BJ (cell line): ENCODE results near the gene IFI6. TPM values are rescaled to one million over a fixed set of nuclear protein-coding genes. Genes with fewer than 3 reads are reported as not detected.
A peak's percentile ranks its signal among the peaks of the same experiment; 100 is the strongest.

ENCODE experiments used
- CTCF ChIA-PET: fragments of 350-600 bp; formaldehyde crosslinking; extraction: SDS; loops from one replicate; lab custom pipeline; 2021; ENCODE audit warnings: antibody characterized with exemption, inconsistent platforms; lab: Yijun Ruan, JAX
- POLR2A ChIA-PET: fragments of 300-600 bp; sonication (Branson Sonifier 250); formaldehyde crosslinking; extraction: SDS; loops from one replicate; lab custom pipeline; 2021; ENCODE audit warnings: antibody characterized with exemption; lab: Charles Lee
- DNase-seq: peaks from one replicate; pipeline ENCODE4 v3.0.0-alpha.2; 2011; ENCODE audit warnings: low read depth
- H3K27me3 ChIP-seq: 2 replicates; pipeline ENCODE4 v1.6.0; 2011; ENCODE audit warnings: low read length; ENCODE audit not compliant: control insufficient read depth, insufficient read depth
- H3K36me3 ChIP-seq: 2 replicates; pipeline ENCODE4 v1.5.1; 2011; ENCODE audit warnings: low read length; ENCODE audit not compliant: control insufficient read depth, insufficient read depth
- H3K4me3 ChIP-seq: 2 replicates; pipeline ENCODE4 v1.5.1; 2011; ENCODE audit warnings: low read depth, mild to moderate bottlenecking, control low read depth, low read length
- polyA plus RNA-seq: library from polyadenylated mRNA; depleted of rRNA; stranded (reverse); fragments of >200 nt; gene quantifications from 2 replicates; pipeline ENCODE4 v1.2.3, GENCODE V29; 2011
- TF ChIP-seq, protein P1 (sequence below): IDR thresholded peaks from 2 replicates; pipeline ENCODE4 v1.5.1; 2011; ENCODE audit warnings: low read depth, mild to moderate bottlenecking, control low read depth, inconsistent platforms, low read length, moderate library complexity; ENCODE audit not compliant: insufficient read depth

The IFI6 gene
- polyA plus RNA-seq, 1 experiment, result 68.0 TPM

DNA sequence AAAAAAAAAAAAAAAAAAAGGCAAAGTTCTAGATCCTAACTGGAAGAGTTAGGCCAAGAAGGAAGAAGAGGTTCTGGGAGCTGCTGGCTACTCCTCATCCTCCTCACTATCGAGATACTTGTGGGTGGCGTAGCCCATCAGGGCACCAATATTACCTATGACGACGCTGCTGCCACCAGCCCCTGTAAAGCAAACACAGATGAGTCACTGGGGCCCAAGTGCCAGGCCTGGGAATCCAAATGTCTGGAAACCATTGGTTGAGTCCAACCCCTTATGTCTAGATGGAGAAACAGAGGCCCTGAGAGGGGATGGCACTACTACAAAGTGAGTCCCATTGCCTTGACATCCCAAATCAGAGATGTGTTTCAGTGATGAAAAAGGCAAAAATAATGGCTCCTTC lies 5.7 kb downstream of the IFI6 start:
- TF ChIP-seq, protein P1, sequence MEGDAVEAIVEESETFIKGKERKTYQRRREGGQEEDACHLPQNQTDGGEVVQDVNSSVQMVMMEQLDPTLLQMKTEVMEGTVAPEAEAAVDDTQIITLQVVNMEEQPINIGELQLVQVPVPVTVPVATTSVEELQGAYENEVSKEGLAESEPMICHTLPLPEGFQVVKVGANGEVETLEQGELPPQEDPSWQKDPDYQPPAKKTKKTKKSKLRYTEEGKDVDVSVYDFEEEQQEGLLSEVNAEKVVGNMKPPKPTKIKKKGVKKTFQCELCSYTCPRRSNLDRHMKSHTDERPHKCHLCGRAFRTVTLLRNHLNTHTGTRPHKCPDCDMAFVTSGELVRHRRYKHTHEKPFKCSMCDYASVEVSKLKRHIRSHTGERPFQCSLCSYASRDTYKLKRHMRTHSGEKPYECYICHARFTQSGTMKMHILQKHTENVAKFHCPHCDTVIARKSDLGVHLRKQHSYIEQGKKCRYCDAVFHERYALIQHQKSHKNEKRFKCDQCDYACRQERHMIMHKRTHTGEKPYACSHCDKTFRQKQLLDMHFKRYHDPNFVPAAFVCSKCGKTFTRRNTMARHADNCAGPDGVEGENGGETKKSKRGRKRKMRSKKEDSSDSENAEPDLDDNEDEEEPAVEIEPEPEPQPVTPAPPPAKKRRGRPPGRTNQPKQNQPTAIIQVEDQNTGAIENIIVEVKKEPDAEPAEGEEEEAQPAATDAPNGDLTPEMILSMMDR, result no peak
- Histone ChIP-seq H3K27me3 (no peaks in the 10 kb centered on the region), H3K4me3 (no peak overlapping the region), H3K36me3 (no peaks in the 10 kb centered on the region; the same call in 1 of the 2 replicates)
- no peak for DNase-seq
- ChIA-PET CTCF (interaction anchor here (0.8 to 8.8 kb wide), 4 partner anchors 22 to 271 kb away, joined by 3 to 223 read pairs (median 6); partner anchors contain the start of gene AHDC1), POLR2A (no interaction called here)

DNA sequence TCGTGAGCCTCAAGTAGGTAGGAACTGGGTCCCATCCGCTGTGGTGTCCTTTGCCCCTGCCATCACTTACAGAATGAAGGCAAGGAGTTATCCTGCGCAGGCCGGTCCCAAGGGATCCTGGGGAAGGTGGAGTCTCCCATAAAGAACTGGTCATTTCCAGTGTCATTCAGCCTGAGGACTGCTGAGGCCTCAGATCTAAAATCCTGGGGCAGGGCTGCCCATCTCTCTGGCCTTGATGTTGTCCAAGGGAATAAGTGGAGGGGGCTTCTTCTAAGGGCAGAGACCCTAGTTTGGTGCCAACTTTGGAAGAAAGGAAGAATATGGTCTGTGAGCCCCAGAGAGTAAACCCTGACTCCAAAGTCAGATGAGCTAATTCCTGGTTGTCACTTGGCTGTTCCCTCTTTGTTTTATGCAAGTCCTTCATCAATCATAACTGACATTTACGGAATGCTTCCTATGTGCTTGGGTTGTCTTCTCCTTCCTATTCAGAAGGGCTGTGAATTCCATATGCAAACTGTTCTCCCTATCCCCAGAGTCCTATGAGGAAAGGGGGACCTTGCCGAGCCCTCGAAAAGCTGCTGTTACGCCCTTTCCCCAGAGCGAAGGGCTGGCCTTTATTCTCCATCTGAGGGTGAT lies 6.9 kb downstream of the IFI6 start:
- ChIA-PET CTCF (interaction anchor here (1.0 to 8.8 kb wide), 4 partner anchors 21 to 365 kb away, joined by 3 to 223 read pairs (median 14); partner anchors contain the start of gene AHDC1), POLR2A (no interaction called here)
- DNase-seq, result no peak

DNA sequence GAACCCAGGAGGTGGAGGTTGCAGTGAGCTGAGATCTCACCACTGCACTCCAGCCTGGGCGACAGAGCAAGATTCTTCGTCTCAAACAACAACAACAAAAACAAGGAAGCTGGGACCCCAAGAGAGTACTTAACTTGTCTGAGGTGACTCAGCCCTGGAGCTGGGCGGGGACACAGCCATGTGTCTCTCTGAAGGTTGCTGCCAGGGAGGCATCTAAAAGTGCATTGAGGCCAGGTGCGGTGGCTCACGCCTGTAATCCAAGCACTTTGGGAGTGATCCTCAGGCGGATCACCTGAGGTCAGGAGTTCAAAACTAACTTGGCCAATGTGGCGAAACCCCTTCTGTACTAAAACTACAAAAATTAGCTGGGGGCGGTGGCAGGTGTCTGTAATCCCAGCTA lies 7.7 kb downstream of the IFI6 start:
- TF ChIP-seq, protein P1, result no peak
- ChIA-PET CTCF (interaction anchor here (0.7 to 8.8 kb wide), 5 partner anchors 20 to 364 kb away, joined by 3 to 223 read pairs (median 9); partner anchors contain the start of gene AHDC1), POLR2A (no interaction called here)
- DNase-seq, result no peak
- Histone ChIP-seq H3K36me3 (no peaks in the 10 kb centered on the region; the same call in 1 of the 2 replicates), H3K27me3 (no peaks in the 10 kb centered on the region), H3K4me3 (no peak overlapping the region)

More for the DNA sequence above, 6.9 kb downstream of the IFI6 start:
- H3K36me3 ChIP-seq, result no peaks in the 10 kb centered on the region; the same call in 1 of the 2 replicates
- no peak overlapping the region for H3K4me3 ChIP-seq
- TF ChIP-seq, protein P1, result no peak
- H3K27me3 ChIP-seq, result no peaks in the 10 kb centered on the region

DNA sequence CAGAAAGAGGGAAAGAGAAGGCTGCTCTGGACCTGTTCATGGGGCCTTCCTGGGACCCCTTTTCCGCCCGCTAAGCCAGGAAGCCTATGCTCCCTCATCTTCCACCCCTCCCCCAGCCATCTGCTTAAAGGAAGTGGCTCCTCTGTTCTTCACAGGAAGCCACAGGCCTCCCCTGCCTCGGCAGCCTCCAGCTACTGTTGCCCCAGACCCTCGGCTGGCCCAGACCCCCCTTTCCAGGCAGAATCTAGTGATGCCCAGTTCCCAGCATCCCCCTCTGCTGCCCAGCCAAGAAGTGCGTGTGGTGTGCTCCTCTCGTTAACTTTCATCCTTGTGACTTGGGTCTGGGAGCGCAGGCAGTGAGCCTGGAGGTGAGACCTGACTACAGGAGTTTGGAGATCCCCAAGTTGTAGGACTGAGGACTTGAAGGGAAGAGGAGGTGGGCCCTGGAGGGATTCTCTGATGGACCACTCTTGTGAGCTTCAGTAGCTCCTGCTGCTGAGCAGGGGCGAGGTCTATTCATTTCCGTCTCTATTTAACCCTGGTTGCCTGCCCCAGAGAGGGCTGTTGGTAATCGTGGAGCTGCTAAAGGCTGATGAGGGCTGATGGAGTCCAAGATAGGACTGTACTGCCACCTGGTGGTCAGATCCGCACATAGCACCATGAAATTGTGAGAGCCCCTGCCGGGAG lies 9.1 kb downstream of the IFI6 start:
- Histone ChIP-seq H3K27me3 (no peaks in the 10 kb centered on the region), H3K36me3 (no peaks in the 10 kb centered on the region; the same call in 1 of the 2 replicates), H3K4me3 (no peak overlapping the region)
- DNase-seq, result no peak
- ChIA-PET POLR2A (no interaction called here), CTCF (interaction anchor here (0.7 to 8.8 kb wide), 30 partner anchors 9 to 366 kb away, joined by 3 to 223 read pairs (median 5); partner anchors contain the start of genes AHDC1, FAM76A, IFI6 and MAP3K6)
- TF ChIP-seq, protein P1, result peak; percentile 86

DNA sequence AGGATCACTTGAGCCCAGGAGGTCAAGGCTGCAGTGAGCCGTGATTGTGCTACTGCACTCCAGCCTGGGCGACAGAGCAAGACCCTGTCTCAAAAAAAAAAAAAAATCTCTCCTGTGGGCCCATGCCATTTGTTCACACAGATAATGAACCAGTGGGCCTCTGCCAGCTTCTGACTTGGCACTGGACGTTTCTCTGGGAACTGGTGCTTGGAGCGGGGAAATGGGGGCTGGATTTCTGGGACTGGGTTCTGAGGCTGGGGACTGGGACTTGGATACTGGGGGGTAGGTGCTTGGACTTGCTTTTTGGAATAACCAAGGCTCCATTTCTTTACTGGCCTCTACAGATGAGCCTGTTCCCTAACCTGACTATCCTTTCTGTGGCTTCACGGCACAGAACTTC lies 9.7 kb downstream of the IFI6 start:
- Histone ChIP-seq H3K36me3 (no peaks in the 10 kb centered on the region; the same call in 1 of the 2 replicates), H3K27me3 (no peaks in the 10 kb centered on the region), H3K4me3 (no peak overlapping the region)
- TF ChIP-seq, protein P1, result no peak
- ChIA-PET CTCF (interaction anchor here (1.0 to 8.8 kb wide), 14 partner anchors 10 to 366 kb away, joined by 3 to 223 read pairs (median 7); partner anchors contain the start of genes AHDC1, IFI6 and MAP3K6), POLR2A (no interaction called here)
- DNase-seq, result no peak
